Nephron (organoid): ENCODE results near the gene TUBGCP3.
"Not testable (repeated sequence)": the region's sequence is repeated elsewhere in the genome, so short reads cannot be mapped to it uniquely, and the experiment has no call there.

Experiments used
- H3K27ac Mint-ChIP-seq, 3 experiments: 2 replicates each; pipeline ENCODE4 v1.8.0; 2020; ENCODE audit warnings: mixed read lengths in 3 of 3, mild to moderate bottlenecking in 2 of 3, moderate library complexity in 1 of 3
- H3K27me3 Mint-ChIP-seq: 2 replicates; pipeline ENCODE4 v1.8.0; 2021; ENCODE audit warnings: low read depth, mild to moderate bottlenecking, moderate library complexity, mixed read lengths
- H3K36me3 Mint-ChIP-seq: 2 replicates; pipeline ENCODE4 v1.8.0; 2020; ENCODE audit warnings: low read depth, mixed read lengths
- H3K4me1 Mint-ChIP-seq: 2 replicates; pipeline ENCODE4 v1.8.0; 2020; ENCODE audit warnings: mixed read lengths
- H3K4me3 Mint-ChIP-seq, 3 experiments: 2 replicates each; pipeline ENCODE4 v1.8.0; 2020; ENCODE audit warnings: mild to moderate bottlenecking in 3 of 3, mixed read lengths in 3 of 3, moderate library complexity in 2 of 3
- H3K9me3 Mint-ChIP-seq: 2 replicates; pipeline ENCODE4 v1.8.0; 2020; ENCODE audit warnings: mixed read lengths
- CTCF ChIP-seq, 3 experiments: fragments of 200-600 bp; sonication (generic); IDR thresholded peaks; one replicate each; pipeline ENCODE4 v1.5.0; 2021; ENCODE audit warnings: antibody characterized with exemption in 3 of 3; ENCODE audit not compliant: unreplicated experiment in 3 of 3

Gene TUBGCP3

GRCh38 chr13:112487127-112487517 lies 100.8 kb downstream of the TUBGCP3 start:
- H3K4me1 Mint-ChIP-seq, result no peaks in the 10 kb centered on the region
- no peak for TF ChIP-seq CTCF (IDR thresholded peaks at IDR 0.05; ENCODE audit: unreplicated experiment in 3 of 3)
- peaks cover 62% of the 10 kb centered on the region for H3K36me3 Mint-ChIP-seq
- peaks cover 10% of the 10 kb centered on the region for H3K9me3 Mint-ChIP-seq
- H3K27ac Mint-ChIP-seq, result no peak overlapping the region
- H3K4me3 Mint-ChIP-seq, result no peak overlapping the region
- no peaks in the 10 kb centered on the region for H3K27me3 Mint-ChIP-seq

- no peaks in the 10 kb centered on the region for H3K27me3 Mint-ChIP-seq
- TF ChIP-seq CTCF (IDR thresholded peaks at IDR 0.05; ENCODE audit: unreplicated experiment in 3 of 3), result no peak
Observed at GRCh38 chr13:112486386-112487126, 101.4 kb downstream of the TUBGCP3 start.

GRCh38 chr13:112485814-112486213 lies 102.1 kb downstream of the TUBGCP3 start:
- not testable (repeated sequence) for H3K27me3 Mint-ChIP-seq, H3K27ac Mint-ChIP-seq, H3K4me1 Mint-ChIP-seq, H3K4me3 Mint-ChIP-seq
- Mint-ChIP-seq H3K9me3 (peaks cover 17% of the 10 kb centered on the region), H3K36me3 (peaks cover 69% of the 10 kb centered on the region)

More at GRCh38 chr13:112486386-112487126, 101.4 kb downstream of the TUBGCP3 start:
- Mint-ChIP-seq H3K4me3 (no peak overlapping the region), H3K36me3 (peaks cover 65% of the 10 kb centered on the region), H3K27ac (no peak overlapping the region), H3K9me3 (peaks cover 10% of the 10 kb centered on the region), H3K4me1 (no peaks in the 10 kb centered on the region)

- no peak overlapping the region for H3K4me3 Mint-ChIP-seq
- no peaks in the 10 kb centered on the region for H3K27me3 Mint-ChIP-seq
- no peak for TF ChIP-seq CTCF (IDR thresholded peaks at IDR 0.05; ENCODE audit: unreplicated experiment in 3 of 3)
- no peak overlapping the region for H3K27ac Mint-ChIP-seq
- no peaks in the 10 kb centered on the region for H3K4me1 Mint-ChIP-seq
- H3K9me3 Mint-ChIP-seq, result peaks cover 22% of the 10 kb centered on the region
- peaks cover 61% of the 10 kb centered on the region for H3K36me3 Mint-ChIP-seq
Observed at GRCh38 chr13:112483299-112483698, 104.7 kb downstream of the TUBGCP3 start.

- Mint-ChIP-seq H3K27me3 (no peaks in the 10 kb centered on the region), H3K36me3 (peaks cover 49% of the 10 kb centered on the region)
Observed at GRCh38 chr13:112481458-112481857, 106.5 kb downstream of the TUBGCP3 start.

GRCh38 chr13:112479389-112479788 lies 108.6 kb downstream of the TUBGCP3 start:
- peaks cover 22% of the 10 kb centered on the region for H3K9me3 Mint-ChIP-seq
- peaks cover 33% of the 10 kb centered on the region for H3K36me3 Mint-ChIP-seq
- H3K4me1 Mint-ChIP-seq, result no peaks in the 10 kb centered on the region

More at GRCh38 chr13:112481458-112481857, 106.5 kb downstream of the TUBGCP3 start:
- Mint-ChIP-seq H3K27ac (no peak overlapping the region), H3K4me1 (no peaks in the 10 kb centered on the region), H3K9me3 (peaks cover 22% of the 10 kb centered on the region), H3K4me3 (no peak overlapping the region)
- TF ChIP-seq CTCF (IDR thresholded peaks at IDR 0.05; ENCODE audit: unreplicated experiment in 3 of 3), result no peak

More at GRCh38 chr13:112479389-112479788, 108.6 kb downstream of the TUBGCP3 start:
- no peak overlapping the region for H3K4me3 Mint-ChIP-seq
- H3K27me3 Mint-ChIP-seq, result no peaks in the 10 kb centered on the region
- no peak overlapping the region for H3K27ac Mint-ChIP-seq
- TF ChIP-seq CTCF (IDR thresholded peaks at IDR 0.05; ENCODE audit: unreplicated experiment in 3 of 3), result no peak
